Rectal smooth muscle tissue (tissue), 1 donor: Measurements from ENCODE around the gene OR4K13.

ENCODE experiments used
- H3K27ac ChIP-seq: one replicate; pipeline ENCODE4 v1.7.0; 2013; ENCODE audit warnings: low read depth, low read length, inconsistent platforms
- H3K27me3 ChIP-seq: one replicate; pipeline ENCODE4 v1.7.0; 2013; ENCODE audit warnings: low read length; ENCODE audit not compliant: control insufficient read depth, insufficient read depth
- H3K36me3 ChIP-seq: one replicate; pipeline ENCODE4 v1.7.0; 2013; ENCODE audit warnings: low read length; ENCODE audit not compliant: control insufficient read depth, insufficient read depth
- H3K4me1 ChIP-seq: one replicate; pipeline ENCODE4 v1.7.0; 2013; ENCODE audit warnings: low read length; ENCODE audit not compliant: control insufficient read depth, insufficient read depth
- H3K4me3 ChIP-seq: one replicate; pipeline ENCODE4 v1.7.0; 2013; ENCODE audit warnings: low read length
- H3K9ac ChIP-seq: one replicate; pipeline ENCODE4 v1.7.0; 2013; ENCODE audit warnings: low read length

The OR4K13 gene

GRCh38 chr14:20035938-20036337, at the start of gene OR4K13:
TSS of gene OR4K13 (minus strand) at chr14:20036038. CDS start at chr14:20034758, 1,280 bp downstream.
- no peak within 1 kb of the TSS for H3K27ac ChIP-seq
- no peaks in the 10 kb centered on the region for H3K4me1 ChIP-seq
- no peaks in the 10 kb centered on the region for H3K36me3 ChIP-seq
- no peaks in the 10 kb centered on the region for H3K27me3 ChIP-seq
- no peak within 1 kb of the TSS for H3K4me3 ChIP-seq
- no peak within 1 kb of the TSS for H3K9ac ChIP-seq

- Histone ChIP-seq H3K4me1 (no peaks in the 10 kb centered on the region), H3K27me3 (no peaks in the 10 kb centered on the region), H3K36me3 (no peaks in the 10 kb centered on the region), H3K27ac (no peak within 1 kb of the TSS), H3K4me3 (no peak within 1 kb of the TSS), H3K9ac (no peak within 1 kb of the TSS)
Measured at GRCh38 chr14:20059745-20060144, 23.9 kb upstream of the OR4K13 start, which contains the start of gene OR4L1. TSS of gene OR4L1 (plus strand) at chr14:20060045. CDS start at chr14:20060045, 0 bp downstream.

GRCh38 chr14:20048202-20048601, 12.4 kb upstream of the OR4K13 start:
- H3K4me3 ChIP-seq, result no peak overlapping the region
- H3K27ac ChIP-seq, result no peak overlapping the region
- H3K9ac ChIP-seq, result no peak overlapping the region
- H3K4me1 ChIP-seq, result no peaks in the 10 kb centered on the region
- H3K27me3 ChIP-seq, result no peaks in the 10 kb centered on the region
- no peaks in the 10 kb centered on the region for H3K36me3 ChIP-seq

- H3K36me3 ChIP-seq, result no peaks in the 10 kb centered on the region
- H3K27ac ChIP-seq, result no peak overlapping the region
- H3K4me3 ChIP-seq, result no peak overlapping the region
- no peaks in the 10 kb centered on the region for H3K27me3 ChIP-seq
- no peak overlapping the region for H3K9ac ChIP-seq
- no peaks in the 10 kb centered on the region for H3K4me1 ChIP-seq
Measured at GRCh38 chr14:20044243-20044642, 8.4 kb upstream of the OR4K13 start.

- Histone ChIP-seq H3K4me1 (no peaks in the 10 kb centered on the region), H3K27ac (no peak overlapping the region), H3K9ac (no peak overlapping the region), H3K36me3 (no peaks in the 10 kb centered on the region), H3K4me3 (no peak overlapping the region), H3K27me3 (no peaks in the 10 kb centered on the region)
Measured at GRCh38 chr14:20035449-20035848, 389 bp downstream of the OR4K13 start.

- Histone ChIP-seq H3K4me3 (no peak overlapping the region), H3K36me3 (no peaks in the 10 kb centered on the region)
Measured at GRCh38 chr14:20031058-20031457, 4.8 kb downstream of the OR4K13 start.

GRCh38 chr14:20019257-20019865, 16.5 kb downstream of the OR4K13 start, which contains the start of gene OR4K14:
TSS of gene OR4K14 (minus strand) at chr14:20019307. CDS start at chr14:20015193, 4,114 bp downstream.
- Histone ChIP-seq H3K4me3 (no peak within 1 kb of the TSS), H3K36me3 (no peaks in the 10 kb centered on the region), H3K27ac (no peak within 1 kb of the TSS), H3K4me1 (no peaks in the 10 kb centered on the region), H3K27me3 (no peaks in the 10 kb centered on the region), H3K9ac (no peak within 1 kb of the TSS)

More at GRCh38 chr14:20031058-20031457, 4.8 kb downstream of the OR4K13 start:
- Histone ChIP-seq H3K27ac (no peak overlapping the region), H3K27me3 (no peaks in the 10 kb centered on the region), H3K9ac (no peak overlapping the region), H3K4me1 (no peaks in the 10 kb centered on the region)

- Histone ChIP-seq H3K4me3 (no peak overlapping the region), H3K9ac (no peak overlapping the region), H3K27me3 (no peaks in the 10 kb centered on the region), H3K27ac (no peak overlapping the region), H3K4me1 (no peaks in the 10 kb centered on the region), H3K36me3 (no peaks in the 10 kb centered on the region)
Measured at GRCh38 chr14:20008156-20008555, 27.7 kb downstream of the OR4K13 start.

GRCh38 chr14:20002319-20002718, 33.5 kb downstream of the OR4K13 start:
- no peaks in the 10 kb centered on the region for H3K4me1 ChIP-seq
- H3K27ac ChIP-seq, result no peak overlapping the region
- H3K9ac ChIP-seq, result no peak overlapping the region
- H3K4me3 ChIP-seq, result no peak overlapping the region
- no peaks in the 10 kb centered on the region for H3K27me3 ChIP-seq
- H3K36me3 ChIP-seq, result no peaks in the 10 kb centered on the region

- Histone ChIP-seq H3K4me1 (no peaks in the 10 kb centered on the region), H3K9ac (no peak within 1 kb of the TSS), H3K27me3 (no peaks in the 10 kb centered on the region), H3K36me3 (no peaks in the 10 kb centered on the region), H3K4me3 (no peak within 1 kb of the TSS), H3K27ac (no peak within 1 kb of the TSS)
Measured at GRCh38 chr14:20001863-20002262, 34.0 kb downstream of the OR4K13 start, which contains the start of gene OR4Q2. TSS of gene OR4Q2 (plus strand) at chr14:20002163.

GRCh38 chr14:19993438-19993837, 42.4 kb downstream of the OR4K13 start:
- Histone ChIP-seq H3K4me3 (no peak overlapping the region), H3K4me1 (no peaks in the 10 kb centered on the region), H3K9ac (no peak overlapping the region), H3K36me3 (no peaks in the 10 kb centered on the region), H3K27me3 (no peaks in the 10 kb centered on the region), H3K27ac (no peak overlapping the region)
